HG03342 (cell line): ENCODE measurements around the gene TSPAN18.

Experiments used
- ATAC-seq: cut with Tn5 transposase; IDR thresholded peaks from one replicate; pipeline ENCODE4 v1.9.1; 2021; ENCODE audit warnings: mild to moderate bottlenecking, moderate library complexity; ENCODE audit not compliant: unreplicated experiment

TSPAN18 gene

GRCh38 chr11:44793350-44794090, 66.8 kb downstream of the TSPAN18 start:
- ATAC-seq: no peak

- ATAC-seq: no peak
Observed at GRCh38 chr11:44795803-44796535, 69.2 kb downstream of the TSPAN18 start.

- no peak for ATAC-seq
Observed at GRCh38 chr11:44797051-44797450, 70.3 kb downstream of the TSPAN18 start.

- ATAC-seq: no peak
Observed at GRCh38 chr11:44797886-44798606, 71.3 kb downstream of the TSPAN18 start.

GRCh38 chr11:44798607-44798972, 71.8 kb downstream of the TSPAN18 start:
- no peak for ATAC-seq

GRCh38 chr11:44799012-44799411, 72.2 kb downstream of the TSPAN18 start:
- ATAC-seq: no peak

GRCh38 chr11:44802347-44802746, 75.6 kb downstream of the TSPAN18 start:
- ATAC-seq: no peak

- ATAC-seq: no peak
Observed at GRCh38 chr11:44803009-44803408, 76.2 kb downstream of the TSPAN18 start.

- no peak for ATAC-seq
Observed at GRCh38 chr11:44804449-44805437, 78.0 kb downstream of the TSPAN18 start.

GRCh38 chr11:44805596-44805995, 78.8 kb downstream of the TSPAN18 start:
- no peak for ATAC-seq

- ATAC-seq: no peak
Observed at GRCh38 chr11:44808053-44808753, 81.4 kb downstream of the TSPAN18 start.

- ATAC-seq: no peak
Observed at GRCh38 chr11:44809283-44809682, 82.5 kb downstream of the TSPAN18 start.

- no peak for ATAC-seq
Observed at GRCh38 chr11:44811841-44812448, 85.2 kb downstream of the TSPAN18 start.

GRCh38 chr11:44812971-44813370, 86.2 kb downstream of the TSPAN18 start:
- no peak for ATAC-seq

- no peak for ATAC-seq
Observed at GRCh38 chr11:44813401-44813800, 86.6 kb downstream of the TSPAN18 start.

- no peak for ATAC-seq
Observed at GRCh38 chr11:44814881-44815592, 88.3 kb downstream of the TSPAN18 start.

- no peak for ATAC-seq
Observed at GRCh38 chr11:44815917-44816456, 89.2 kb downstream of the TSPAN18 start.

GRCh38 chr11:44816761-44817160, 90.0 kb downstream of the TSPAN18 start:
- no peak for ATAC-seq
